ENCODE data around the gene ARHGAP15. TPM values are rescaled to one million over a fixed set of nuclear protein-coding genes. Genes with fewer than 3 reads are reported as not detected.
A peak's percentile ranks its signal among the peaks of the same experiment; 100 is the strongest.

ARHGAP15 gene
- total RNA-seq, 1 donor from 2014 or later = not detected

DNA sequence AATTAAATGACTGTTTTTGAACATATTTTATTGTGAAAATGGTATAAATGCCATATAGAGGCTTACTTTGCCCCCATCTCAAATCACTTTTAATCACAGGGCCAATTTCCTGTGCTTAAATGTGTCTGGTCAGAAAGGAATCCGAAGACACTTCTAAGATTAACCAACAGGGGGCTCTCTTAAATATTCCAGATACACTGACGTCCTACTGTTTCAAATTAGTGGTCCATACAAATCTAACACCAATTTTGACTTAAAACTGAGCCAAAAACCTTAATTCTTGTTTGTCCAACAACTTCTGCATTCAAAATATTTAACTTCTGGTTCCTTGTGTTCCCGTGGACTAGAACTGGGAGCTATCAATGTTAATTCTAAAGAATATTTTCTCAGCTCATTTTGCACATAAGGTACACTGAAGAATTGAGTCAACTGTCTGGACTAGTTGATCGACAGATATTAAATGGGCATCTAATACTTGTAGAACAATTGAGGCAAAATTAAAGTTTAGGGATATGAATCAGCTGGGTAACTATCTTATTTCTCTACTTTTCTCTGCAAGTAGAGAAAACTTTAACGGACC, 557.5 kb downstream of the ARHGAP15 start:
- Mint-ChIP-seq H3K36me3 (ENCODE audit: low read depth, unreplicated experiment) (no peaks in the 10 kb centered on the region), H3K27me3 (ENCODE audit: low read depth, unreplicated experiment) (peaks cover 2% of the 10 kb centered on the region), H3K27ac (ENCODE audit: unreplicated experiment) (no peak overlapping the region), H3K4me1 (ENCODE audit: low read depth, unreplicated experiment) (no peaks in the 10 kb centered on the region), H3K4me3 (ENCODE audit: unreplicated experiment) (no peak overlapping the region), H3K9me3 (ENCODE audit: unreplicated experiment) (no peaks in the 10 kb centered on the region)
- no peak for FAIRE-seq
- Histone ChIP-seq H3K27me3 (ENCODE audit: insufficient read depth, low read length) (no peaks in the 10 kb centered on the region), H3K4me1 (ENCODE audit: insufficient read depth, low read length) (no peaks in the 10 kb centered on the region), H3K36me3 (ENCODE audit: insufficient read depth, low read length) (no peaks in the 10 kb centered on the region), H4K20me1 (ENCODE audit: insufficient read depth, low read length) (no peaks in the 10 kb centered on the region), H2AFZ (ENCODE audit: low read depth, low read length) (no peak overlapping the region), H3K9ac (ENCODE audit: low read length) (no peak overlapping the region), H3K9me3 (ENCODE audit: insufficient read depth, low read depth, low read length) (no peaks in the 10 kb centered on the region), H3K4me3 (ENCODE audit: insufficient read depth, low read depth, low read length) (no peak overlapping the region), H3K4me2 (ENCODE audit: low read length) (no peak overlapping the region), H3K27ac (ENCODE audit: low read depth, low read length) (no peak overlapping the region), H3K79me2 (ENCODE audit: insufficient read depth, low read length) (no peaks in the 10 kb centered on the region)
- peak; percentile 22 for DNase-seq (ENCODE audit: low read depth)
- TF ChIP-seq, protein P1, sequence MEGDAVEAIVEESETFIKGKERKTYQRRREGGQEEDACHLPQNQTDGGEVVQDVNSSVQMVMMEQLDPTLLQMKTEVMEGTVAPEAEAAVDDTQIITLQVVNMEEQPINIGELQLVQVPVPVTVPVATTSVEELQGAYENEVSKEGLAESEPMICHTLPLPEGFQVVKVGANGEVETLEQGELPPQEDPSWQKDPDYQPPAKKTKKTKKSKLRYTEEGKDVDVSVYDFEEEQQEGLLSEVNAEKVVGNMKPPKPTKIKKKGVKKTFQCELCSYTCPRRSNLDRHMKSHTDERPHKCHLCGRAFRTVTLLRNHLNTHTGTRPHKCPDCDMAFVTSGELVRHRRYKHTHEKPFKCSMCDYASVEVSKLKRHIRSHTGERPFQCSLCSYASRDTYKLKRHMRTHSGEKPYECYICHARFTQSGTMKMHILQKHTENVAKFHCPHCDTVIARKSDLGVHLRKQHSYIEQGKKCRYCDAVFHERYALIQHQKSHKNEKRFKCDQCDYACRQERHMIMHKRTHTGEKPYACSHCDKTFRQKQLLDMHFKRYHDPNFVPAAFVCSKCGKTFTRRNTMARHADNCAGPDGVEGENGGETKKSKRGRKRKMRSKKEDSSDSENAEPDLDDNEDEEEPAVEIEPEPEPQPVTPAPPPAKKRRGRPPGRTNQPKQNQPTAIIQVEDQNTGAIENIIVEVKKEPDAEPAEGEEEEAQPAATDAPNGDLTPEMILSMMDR (IDR thresholded peaks at IDR 0.05; ENCODE audit: insufficient read depth, low read depth, low read length) = peak; percentile 63
- no peak for TF ChIP-seq EZH2 (IDR thresholded peaks at IDR 0.05; ENCODE audit: insufficient read depth, low read length)

DNA sequence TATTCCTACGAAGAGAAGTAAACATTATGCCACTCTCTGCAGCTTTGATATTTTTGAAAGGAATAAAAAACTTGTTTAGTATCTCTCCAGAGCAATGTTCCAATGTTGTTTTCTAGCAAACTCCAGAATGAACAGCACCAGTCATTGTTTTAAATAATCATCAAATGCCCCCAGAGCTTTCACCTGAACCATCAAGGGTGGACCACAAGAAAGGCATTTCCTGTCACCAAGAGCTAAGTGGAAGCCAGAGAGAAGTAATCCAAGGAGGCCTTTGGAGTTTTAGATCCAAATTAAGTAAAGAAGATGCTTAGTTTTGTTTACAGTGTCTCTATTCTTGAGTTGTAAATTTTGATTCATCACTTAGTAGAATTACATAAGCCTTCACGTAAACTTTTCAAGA, 559.0 kb downstream of the ARHGAP15 start:
- Histone ChIP-seq H4K20me1 (ENCODE audit: insufficient read depth, low read length) (no peaks in the 10 kb centered on the region), H3K27ac (ENCODE audit: low read depth, low read length) (no peak overlapping the region), H3K9ac (ENCODE audit: low read length) (no peak overlapping the region), H3K79me2 (ENCODE audit: insufficient read depth, low read length) (no peaks in the 10 kb centered on the region), H3K9me3 (ENCODE audit: insufficient read depth, low read depth, low read length) (no peaks in the 10 kb centered on the region), H3K4me3 (ENCODE audit: insufficient read depth, low read depth, low read length) (no peak overlapping the region), H3K36me3 (ENCODE audit: insufficient read depth, low read length) (no peaks in the 10 kb centered on the region), H2AFZ (ENCODE audit: low read depth, low read length) (no peak overlapping the region), H3K4me1 (ENCODE audit: insufficient read depth, low read length) (no peaks in the 10 kb centered on the region), H3K4me2 (ENCODE audit: low read length) (no peak overlapping the region), H3K27me3 (ENCODE audit: insufficient read depth, low read length) (no peaks in the 10 kb centered on the region)
- Mint-ChIP-seq H3K4me3 (ENCODE audit: unreplicated experiment) (no peak overlapping the region), H3K27me3 (ENCODE audit: low read depth, unreplicated experiment) (peaks cover 8% of the 10 kb centered on the region), H3K4me1 (ENCODE audit: low read depth, unreplicated experiment) (no peaks in the 10 kb centered on the region), H3K9me3 (ENCODE audit: unreplicated experiment) (no peaks in the 10 kb centered on the region), H3K27ac (ENCODE audit: unreplicated experiment) (no peak overlapping the region), H3K36me3 (ENCODE audit: low read depth, unreplicated experiment) (no peaks in the 10 kb centered on the region)
- TF ChIP-seq EZH2 (IDR thresholded peaks at IDR 0.05; ENCODE audit: insufficient read depth, low read length) = no peak
- TF ChIP-seq, protein P1 (IDR thresholded peaks at IDR 0.05; ENCODE audit: insufficient read depth, low read depth, low read length) = no peak
- DNase-seq (ENCODE audit: low read depth) (no peak), FAIRE-seq (no peak)

DNA sequence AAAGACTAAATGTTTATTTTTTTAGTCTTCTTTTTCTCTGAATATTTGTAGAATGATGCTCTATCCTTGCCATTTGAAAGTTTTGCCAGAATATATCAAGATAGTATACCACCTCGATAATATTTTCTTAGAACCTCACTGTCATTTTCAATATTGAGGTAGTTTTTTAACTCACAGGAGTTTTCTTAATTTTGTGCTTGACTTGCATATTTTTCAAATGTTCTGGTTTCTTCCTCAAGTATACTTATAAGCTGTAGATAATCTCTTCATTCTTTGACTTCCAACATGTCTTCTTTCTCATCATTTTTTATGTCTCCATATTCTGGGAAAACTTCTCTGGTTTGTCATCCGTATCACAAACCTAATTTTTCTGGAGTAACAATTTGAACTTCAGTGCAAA, 559.6 kb downstream of the ARHGAP15 start:
- no peak for TF ChIP-seq EZH2 (IDR thresholded peaks at IDR 0.05; ENCODE audit: insufficient read depth, low read length)
- TF ChIP-seq, protein P1 (IDR thresholded peaks at IDR 0.05; ENCODE audit: insufficient read depth, low read depth, low read length) = no peak
- H3K4me1 Mint-ChIP-seq (ENCODE audit: low read depth, unreplicated experiment) = no peaks in the 10 kb centered on the region
- no peak for FAIRE-seq

More for the DNA sequence above, 559.6 kb downstream of the ARHGAP15 start:
- DNase-seq (ENCODE audit: low read depth) = no peak
- Histone ChIP-seq H3K36me3 (ENCODE audit: insufficient read depth, low read length) (no peaks in the 10 kb centered on the region), H3K27ac (ENCODE audit: low read depth, low read length) (no peak overlapping the region), H3K4me2 (ENCODE audit: low read length) (no peak overlapping the region), H3K9ac (ENCODE audit: low read length) (no peak overlapping the region), H4K20me1 (ENCODE audit: insufficient read depth, low read length) (no peaks in the 10 kb centered on the region), H3K79me2 (ENCODE audit: insufficient read depth, low read length) (no peaks in the 10 kb centered on the region), H3K4me3 (ENCODE audit: insufficient read depth, low read depth, low read length) (no peak overlapping the region), H2AFZ (ENCODE audit: low read depth, low read length) (no peak overlapping the region), H3K4me1 (ENCODE audit: insufficient read depth, low read length) (no peaks in the 10 kb centered on the region), H3K9me3 (ENCODE audit: insufficient read depth, low read depth, low read length) (no peaks in the 10 kb centered on the region), H3K27me3 (ENCODE audit: insufficient read depth, low read length) (no peaks in the 10 kb centered on the region)
- no peaks in the 10 kb centered on the region for H3K9me3 Mint-ChIP-seq (ENCODE audit: unreplicated experiment)
- no peak overlapping the region for H3K27ac Mint-ChIP-seq (ENCODE audit: unreplicated experiment)
- H3K27me3 Mint-ChIP-seq (ENCODE audit: low read depth, unreplicated experiment) = peaks cover 8% of the 10 kb centered on the region
- H3K36me3 Mint-ChIP-seq (ENCODE audit: low read depth, unreplicated experiment) = no peaks in the 10 kb centered on the region
- no peak overlapping the region for H3K4me3 Mint-ChIP-seq (ENCODE audit: unreplicated experiment)
